ENCODE results near the gene SIT1. TPM values are rescaled to one million over a fixed set of nuclear protein-coding genes. Genes with fewer than 3 reads are reported as not detected.

The SIT1 gene
- total and polyA plus RNA-seq, 4 donors: 0.87 to 3.8 (median 1.4) TPM

DNA sequence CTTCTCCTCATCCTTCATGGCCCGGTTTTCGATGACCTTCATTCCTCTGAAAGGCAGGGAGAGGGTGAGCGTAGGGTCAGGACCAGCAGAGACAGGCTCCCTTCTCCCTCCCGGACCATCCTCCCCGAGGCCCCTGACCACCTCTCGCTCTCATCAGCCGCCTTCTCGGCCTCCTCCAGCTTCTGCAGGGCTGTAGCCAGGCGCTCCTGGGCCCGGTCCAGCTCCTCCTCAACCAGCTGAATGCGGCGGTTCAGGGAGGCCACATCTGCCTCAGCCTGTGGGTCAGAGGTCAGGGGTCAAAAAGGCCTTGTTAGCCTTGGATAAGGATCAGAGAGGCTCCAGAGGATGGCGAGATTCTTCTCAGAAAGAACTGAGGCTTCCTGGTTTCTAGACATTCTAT is 34.8 kb upstream of the SIT1 start:
- no peaks in the 10 kb centered on the region for H3K27me3 ChIP-seq (ENCODE audit: control insufficient read depth in 3 of 3, insufficient read depth in 3 of 3, low read length in 2 of 3)
- no peak for ATAC-seq (ENCODE audit: insufficient read depth, low FRiP score)
- H3K4me3 ChIP-seq: no peak overlapping the region
- H3K9ac ChIP-seq (ENCODE audit: insufficient read depth in 1 of 2, low read length in 2 of 2): no peak overlapping the region
- peaks cover 8 to 24% (median 12%) of the 10 kb centered on the region in 4 donors for H3K36me3 ChIP-seq (ENCODE audit: control insufficient read depth in 4 of 4, insufficient read depth in 4 of 4, low read length in 4 of 4)
- TF ChIP-seq, protein P1, sequence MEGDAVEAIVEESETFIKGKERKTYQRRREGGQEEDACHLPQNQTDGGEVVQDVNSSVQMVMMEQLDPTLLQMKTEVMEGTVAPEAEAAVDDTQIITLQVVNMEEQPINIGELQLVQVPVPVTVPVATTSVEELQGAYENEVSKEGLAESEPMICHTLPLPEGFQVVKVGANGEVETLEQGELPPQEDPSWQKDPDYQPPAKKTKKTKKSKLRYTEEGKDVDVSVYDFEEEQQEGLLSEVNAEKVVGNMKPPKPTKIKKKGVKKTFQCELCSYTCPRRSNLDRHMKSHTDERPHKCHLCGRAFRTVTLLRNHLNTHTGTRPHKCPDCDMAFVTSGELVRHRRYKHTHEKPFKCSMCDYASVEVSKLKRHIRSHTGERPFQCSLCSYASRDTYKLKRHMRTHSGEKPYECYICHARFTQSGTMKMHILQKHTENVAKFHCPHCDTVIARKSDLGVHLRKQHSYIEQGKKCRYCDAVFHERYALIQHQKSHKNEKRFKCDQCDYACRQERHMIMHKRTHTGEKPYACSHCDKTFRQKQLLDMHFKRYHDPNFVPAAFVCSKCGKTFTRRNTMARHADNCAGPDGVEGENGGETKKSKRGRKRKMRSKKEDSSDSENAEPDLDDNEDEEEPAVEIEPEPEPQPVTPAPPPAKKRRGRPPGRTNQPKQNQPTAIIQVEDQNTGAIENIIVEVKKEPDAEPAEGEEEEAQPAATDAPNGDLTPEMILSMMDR (IDR thresholded peaks at IDR 0.05; ENCODE audit: control extremely low read depth, extremely low read depth): no peak
- H3K4me1 ChIP-seq (ENCODE audit: control insufficient read depth in 5 of 5, insufficient read depth in 5 of 5, low read length in 5 of 5): peaks cover 6 to 30% (median 11%) of the 10 kb centered on the region in 5 donors
- H3K27ac ChIP-seq (ENCODE audit: low read depth in 1 of 2, low read length in 1 of 2): no peak overlapping the region
- no peaks in the 10 kb centered on the region for H3K9me3 ChIP-seq (ENCODE audit: control insufficient read depth in 4 of 4, insufficient read depth in 3 of 4, low read length in 3 of 4)
- DNase-seq: no peak
- WGBS, 2 donors: 90 to 94% methylated on average over 13 of the region's 13 CpGs

DNA sequence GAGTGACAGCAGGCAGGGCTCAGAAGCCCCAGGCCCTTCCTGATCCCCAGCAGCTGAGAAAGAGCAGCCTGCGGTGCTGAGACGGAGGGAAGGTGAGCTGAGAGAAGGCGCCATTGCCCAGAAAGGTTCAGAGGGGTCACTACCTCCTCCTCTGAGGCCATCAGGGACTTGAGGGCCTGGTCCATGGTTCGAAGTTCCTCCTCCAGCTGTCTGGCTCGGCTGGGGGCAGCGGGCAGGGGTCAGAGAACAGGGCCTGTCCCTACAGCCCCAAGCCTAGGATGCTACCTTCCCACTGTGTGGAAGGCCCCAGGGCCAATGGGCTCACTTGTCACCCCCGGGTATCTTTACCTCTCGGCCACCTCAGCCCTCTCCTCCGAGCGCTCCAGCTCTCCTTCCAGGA is 34.2 kb upstream of the SIT1 start:
- Histone ChIP-seq H3K27ac (ENCODE audit: low read depth in 1 of 2, low read length in 1 of 2) (no peak overlapping the region), H3K27me3 (ENCODE audit: control insufficient read depth in 3 of 3, insufficient read depth in 3 of 3, low read length in 2 of 3) (no peaks in the 10 kb centered on the region), H3K9ac (ENCODE audit: insufficient read depth in 1 of 2, low read length in 2 of 2) (no peak overlapping the region), H3K36me3 (ENCODE audit: control insufficient read depth in 4 of 4, insufficient read depth in 4 of 4, low read length in 4 of 4) (peaks cover 8 to 24% (median 12%) of the 10 kb centered on the region in 4 donors), H3K4me3 (no peak overlapping the region), H3K9me3 (ENCODE audit: control insufficient read depth in 4 of 4, insufficient read depth in 3 of 4, low read length in 3 of 4) (no peaks in the 10 kb centered on the region), H3K4me1 (ENCODE audit: control insufficient read depth in 5 of 5, insufficient read depth in 5 of 5, low read length in 5 of 5) (peaks cover 2 to 30% (median 11%) of the 10 kb centered on the region in 5 donors)
- ATAC-seq (ENCODE audit: insufficient read depth, low FRiP score): no peak
- no peak for DNase-seq
- WGBS, 2 donors: 96 to 97% methylated on average over 10 of the region's 10 CpGs
- TF ChIP-seq, protein P1 (IDR thresholded peaks at IDR 0.05; ENCODE audit: control extremely low read depth, extremely low read depth): no peak

DNA sequence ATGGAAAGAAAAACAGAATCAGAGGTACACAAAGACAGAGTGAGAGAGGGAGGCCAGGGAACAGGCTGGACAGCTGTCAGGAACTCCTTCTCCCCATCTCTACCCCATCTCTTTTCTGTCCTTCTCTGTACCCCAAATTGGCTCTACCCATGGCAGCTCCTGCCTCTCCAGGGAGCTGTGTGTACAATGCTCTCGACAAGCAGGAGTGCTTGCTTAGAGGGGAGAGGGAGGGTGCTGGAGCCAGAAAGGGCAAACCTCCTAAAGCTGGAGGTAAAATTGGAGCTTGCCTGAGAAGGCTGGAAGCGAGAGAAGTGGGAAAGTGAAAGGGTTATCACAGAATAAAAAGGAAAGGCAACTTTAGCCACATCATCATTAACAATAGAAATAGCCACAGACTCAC is 32.6 kb upstream of the SIT1 start:
- no peaks in the 10 kb centered on the region for H3K9me3 ChIP-seq (ENCODE audit: control insufficient read depth in 4 of 4, insufficient read depth in 3 of 4, low read length in 3 of 4)
- peaks cover 2 to 25% (median 8%) of the 10 kb centered on the region in 5 donors for H3K4me1 ChIP-seq (ENCODE audit: control insufficient read depth in 5 of 5, insufficient read depth in 5 of 5, low read length in 5 of 5)
- DNase-seq: peak in 1 of 3 donors; percentile 39
- TF ChIP-seq, protein P1 (IDR thresholded peaks at IDR 0.05; ENCODE audit: control extremely low read depth, extremely low read depth): no peak
- no peaks in the 10 kb centered on the region for H3K27me3 ChIP-seq (ENCODE audit: control insufficient read depth in 3 of 3, insufficient read depth in 3 of 3, low read length in 2 of 3)
- no peak overlapping the region for H3K27ac ChIP-seq (ENCODE audit: low read depth in 1 of 2, low read length in 1 of 2)
- H3K36me3 ChIP-seq (ENCODE audit: control insufficient read depth in 4 of 4, insufficient read depth in 4 of 4, low read length in 4 of 4): peaks cover 8 to 24% (median 12%) of the 10 kb centered on the region in 4 donors
- ATAC-seq (ENCODE audit: insufficient read depth, low FRiP score): no peak
- 65 to 76% methylated on average over 2 of the region's 2 CpGs for WGBS, 2 donors
- no peak overlapping the region for H3K9ac ChIP-seq (ENCODE audit: insufficient read depth in 1 of 2, low read length in 2 of 2)
- H3K4me3 ChIP-seq: no peak overlapping the region

Data from lung (tissue), 12 donors.